ENCODE results near the gene HIF1A.
"Not testable (repeated sequence)": the region's sequence is repeated elsewhere in the genome, so short reads cannot be mapped to it uniquely, and the experiment has no call there.

The HIF1A gene

DNA sequence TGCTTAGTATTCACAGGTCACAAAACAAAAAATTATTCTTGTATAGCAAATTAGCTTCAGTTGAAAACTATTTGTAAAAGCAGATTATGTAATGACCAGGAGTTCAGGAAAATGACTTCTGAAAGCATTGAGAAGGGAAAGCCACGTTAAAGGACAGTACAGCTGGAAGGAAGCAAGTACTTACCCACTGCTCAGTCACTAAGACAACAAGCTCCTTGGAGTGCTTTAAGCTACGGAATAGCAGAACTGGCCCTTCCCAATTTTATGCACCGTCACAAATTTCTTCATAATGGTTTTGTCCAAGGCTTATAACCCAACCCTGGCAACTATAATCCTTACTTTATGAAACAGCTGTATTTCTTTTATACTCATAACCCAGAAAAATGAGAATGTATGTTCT, 54.0 kb downstream of the HIF1A start:
- DNase-seq (ENCODE audit: low read depth), result no peak

DNA sequence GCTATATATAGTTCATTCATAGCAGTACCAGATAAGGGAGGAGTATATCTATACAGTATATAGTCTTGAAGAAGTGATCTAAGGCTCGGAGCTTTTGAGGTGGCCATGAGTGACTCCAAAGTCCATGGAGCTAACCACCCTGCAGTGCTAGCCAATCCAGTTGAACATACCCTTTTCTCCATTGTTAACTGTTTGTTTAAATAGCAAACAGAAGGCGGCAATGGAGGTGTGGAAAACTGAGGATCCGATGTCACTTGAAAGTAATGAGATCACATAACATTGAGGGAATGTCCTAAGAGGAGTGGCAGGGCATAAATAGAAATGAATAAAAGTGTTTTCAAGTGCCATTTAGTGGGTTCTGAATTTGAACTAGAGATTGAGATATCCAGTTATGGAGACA, 54.6 kb downstream of the HIF1A start:
- DNase-seq (ENCODE audit: low read depth), result no peak

DNA sequence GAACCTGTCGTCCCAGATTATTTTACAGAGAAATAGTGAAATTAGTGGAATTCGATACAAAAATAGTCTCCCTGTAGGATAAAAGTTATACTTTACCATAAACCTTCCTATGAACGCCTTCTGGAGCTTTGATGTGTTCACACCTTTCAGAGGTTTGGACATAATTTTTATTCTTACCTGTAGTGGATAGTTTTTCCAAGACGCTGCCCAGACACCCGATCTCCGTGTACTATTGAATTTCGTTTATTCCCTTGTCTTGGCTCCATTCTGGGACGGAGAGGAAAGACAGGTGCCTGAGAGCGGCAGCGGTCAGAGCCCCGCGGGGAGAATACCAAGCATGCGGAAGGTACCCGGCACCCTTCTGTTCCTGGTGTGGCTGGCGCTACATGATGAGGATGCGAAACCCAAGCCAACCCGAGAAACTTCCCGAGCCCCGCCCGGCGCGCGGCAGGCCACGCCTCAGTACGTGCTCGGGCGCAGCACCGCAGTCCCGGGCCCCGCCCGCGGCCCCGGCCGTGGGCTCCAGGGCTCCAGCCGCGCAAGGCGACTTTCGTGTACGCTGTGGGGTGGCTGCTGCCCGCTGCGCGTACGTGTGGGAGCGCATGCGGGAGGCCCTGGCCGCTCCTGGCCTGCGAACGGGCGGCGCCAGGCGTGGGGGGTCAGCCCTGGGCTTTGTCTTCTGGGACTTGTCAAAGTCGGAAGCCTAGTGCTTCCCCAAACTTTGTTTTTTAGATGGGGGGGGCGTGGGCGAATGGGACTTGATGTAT, 55.6 kb downstream of the HIF1A start:
- DNase-seq (ENCODE audit: low read depth), result peak; percentile 45

DNA sequence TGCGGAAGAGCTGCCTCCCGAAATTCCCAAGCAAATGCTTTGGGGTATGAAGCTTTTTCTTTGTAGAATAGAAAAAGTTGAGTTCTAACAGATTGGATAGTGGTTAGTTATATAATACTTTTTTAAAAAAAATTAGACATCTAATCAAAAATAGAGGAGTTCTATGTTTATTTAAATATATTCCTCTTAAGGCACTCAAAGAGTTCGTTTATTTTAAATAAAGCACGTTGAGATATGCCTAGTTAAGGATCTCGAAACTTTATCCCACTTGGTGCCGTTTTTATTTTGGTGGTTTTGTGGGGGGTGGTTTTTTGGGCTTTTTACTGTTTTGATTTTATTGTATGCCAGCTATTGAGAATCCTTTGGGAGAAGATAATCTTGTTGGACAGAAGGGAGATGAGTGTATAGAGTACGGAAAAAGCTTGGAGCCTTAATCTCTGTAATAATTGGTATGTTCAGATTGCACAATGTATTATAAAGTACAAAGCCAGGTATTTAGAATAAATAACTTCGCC, 56.2 kb downstream of the HIF1A start:
- no peak for DNase-seq (ENCODE audit: low read depth)

DNA sequence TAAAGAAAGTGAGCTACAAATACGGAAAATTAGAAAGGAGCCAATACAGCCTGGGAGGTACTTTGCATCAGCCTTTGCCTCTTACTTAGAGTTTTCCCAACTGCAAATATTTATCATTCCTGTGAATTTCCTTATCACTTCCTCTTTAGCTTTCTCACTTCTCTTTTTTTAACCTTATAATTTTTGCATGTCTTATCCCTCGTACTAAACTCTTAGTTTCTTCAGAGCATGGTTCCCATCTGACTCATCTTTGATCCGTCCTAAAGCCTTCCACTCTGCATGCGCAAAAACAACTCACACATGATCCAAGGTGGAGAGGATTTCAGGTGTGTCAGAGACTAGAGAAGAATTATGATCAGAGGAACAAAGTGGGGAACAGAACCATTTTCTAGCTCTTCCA, 57.3 kb downstream of the HIF1A start:
- no peak for DNase-seq (ENCODE audit: low read depth)

DNA sequence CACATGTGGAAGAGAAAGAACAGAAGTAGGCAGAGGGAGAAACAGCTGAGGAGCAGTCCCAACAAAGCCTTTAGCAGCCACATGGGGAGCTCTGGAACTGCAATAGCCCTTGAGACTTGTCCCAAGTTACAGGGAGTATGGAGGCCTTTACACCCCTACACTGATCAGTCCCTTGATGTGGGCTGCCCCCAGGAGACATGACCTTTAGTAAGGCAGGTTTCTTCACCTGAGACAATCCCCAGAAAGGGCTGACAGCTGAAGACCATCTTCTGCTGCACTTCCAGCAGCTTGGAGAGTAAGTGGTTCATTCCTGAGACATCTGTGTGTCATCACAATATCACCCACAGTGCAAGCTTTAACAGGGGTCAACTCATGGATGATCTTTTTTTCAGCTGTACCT, 58.3 kb downstream of the HIF1A start:
- DNase-seq (ENCODE audit: low read depth), result no peak

DNA sequence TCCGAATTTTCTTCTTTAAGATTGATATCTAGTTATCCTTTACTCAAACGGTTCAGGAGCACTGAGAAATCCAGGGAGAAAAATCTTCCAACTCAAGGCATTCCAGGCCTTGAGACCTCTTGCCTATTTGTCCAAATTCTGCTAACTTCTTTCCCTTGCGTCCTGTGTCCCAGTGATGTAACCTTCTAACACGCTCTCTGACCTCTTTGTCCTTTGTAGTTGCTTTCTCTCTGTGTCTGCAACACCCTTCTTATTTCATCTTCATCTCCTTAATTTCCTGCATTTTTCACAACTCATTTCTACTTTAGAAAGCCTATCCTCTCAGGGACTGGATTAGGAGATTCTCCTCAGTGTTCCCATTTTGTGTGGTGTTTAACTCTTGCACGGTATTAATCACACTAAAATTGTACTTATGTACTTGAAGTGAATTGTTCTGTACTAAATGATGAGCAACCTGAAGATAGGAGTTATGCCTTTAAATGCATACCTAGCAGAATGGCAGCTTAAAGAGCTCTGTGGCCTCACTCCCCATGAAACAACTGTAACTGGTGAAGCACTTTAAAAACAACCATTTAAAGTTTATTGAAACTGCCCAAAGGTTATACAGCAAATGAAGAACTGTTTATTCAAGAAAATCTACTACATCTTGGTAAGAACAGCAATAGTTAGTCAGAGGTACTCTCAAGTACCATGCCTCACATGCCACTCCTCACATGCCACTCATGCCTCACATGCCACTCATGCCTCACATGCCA, 59.5 kb downstream of the HIF1A start:
- DNase-seq (ENCODE audit: low read depth), result no peak

DNA sequence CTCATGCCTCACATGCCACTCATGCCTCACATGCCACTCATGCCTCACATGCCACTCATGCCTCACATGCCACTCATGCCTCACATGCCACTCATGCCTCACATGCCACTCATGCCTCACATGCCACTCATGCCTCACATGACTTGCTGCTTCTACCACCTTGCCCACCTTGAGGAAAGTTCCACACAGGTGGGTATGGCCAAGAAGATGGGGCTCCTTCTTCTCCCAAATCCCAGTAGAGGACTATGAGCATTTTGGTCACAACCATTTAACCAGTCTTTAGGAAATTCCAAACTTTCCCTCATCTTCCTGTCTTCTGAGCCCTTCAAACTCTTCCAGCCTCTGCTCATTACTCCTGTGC, 60.0 kb downstream of the HIF1A start:
- DNase-seq (ENCODE audit: low read depth), result not testable (repeated sequence)

DNA sequence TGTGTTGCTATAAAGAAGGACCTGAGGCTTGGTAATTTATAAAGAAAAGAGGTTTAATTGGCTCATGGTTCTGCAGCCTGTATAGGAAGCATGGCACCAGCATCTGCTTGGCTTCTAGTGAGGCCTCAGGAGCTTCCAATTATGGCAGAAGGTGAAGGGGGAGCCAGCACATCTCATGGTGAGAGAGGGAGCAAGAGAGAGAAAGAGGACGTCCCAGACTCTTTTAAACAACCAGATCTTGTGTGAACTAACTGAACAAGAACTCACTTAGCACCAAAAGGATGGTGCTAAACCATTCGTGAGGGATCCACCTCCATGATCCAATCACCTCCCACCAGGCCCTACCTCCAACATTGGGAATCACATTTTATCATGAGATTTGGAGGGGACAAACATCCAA, 60.8 kb downstream of the HIF1A start:
- no peak for DNase-seq (ENCODE audit: low read depth)

DNA sequence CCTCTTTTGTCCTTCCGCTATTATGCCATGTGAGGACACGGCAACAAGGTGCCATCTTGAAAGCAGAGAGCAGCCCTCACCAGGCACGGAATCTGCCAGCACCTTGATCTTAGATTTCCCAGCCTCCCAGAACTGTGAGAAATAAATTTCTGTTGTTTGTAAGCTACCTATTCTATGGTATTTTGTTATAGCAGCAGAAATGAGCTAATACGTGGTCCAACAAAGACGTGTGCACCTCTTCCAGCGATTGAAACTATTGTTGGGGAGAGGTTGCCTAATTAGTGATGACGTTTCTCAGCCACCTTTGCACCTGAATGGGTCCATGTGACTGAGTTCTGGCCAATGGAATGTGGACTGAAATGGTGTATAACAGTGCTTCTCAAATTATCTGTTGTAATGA, 64.6 kb downstream of the HIF1A start:
- no peak for DNase-seq (ENCODE audit: low read depth)

DNA sequence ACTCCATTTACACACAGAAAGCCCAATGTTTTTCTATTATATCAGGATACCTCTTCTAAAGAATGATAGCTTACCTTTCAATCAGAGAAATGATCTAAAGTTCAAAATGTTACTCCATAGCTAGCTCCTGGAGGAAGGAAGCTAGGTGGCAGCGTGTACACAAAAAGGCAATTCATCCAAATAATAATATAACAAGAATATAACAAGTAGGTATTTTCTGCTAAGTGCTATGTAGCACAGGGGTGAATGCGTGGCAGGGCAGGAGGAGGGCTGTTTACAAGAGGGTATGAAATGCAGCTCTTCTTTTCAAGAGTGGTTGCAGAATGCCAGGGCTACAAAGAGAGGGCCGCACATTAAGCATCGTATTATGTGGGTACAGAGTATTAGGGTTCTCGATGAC, 66.2 kb downstream of the HIF1A start:
- no peak for DNase-seq (ENCODE audit: low read depth)

DNA sequence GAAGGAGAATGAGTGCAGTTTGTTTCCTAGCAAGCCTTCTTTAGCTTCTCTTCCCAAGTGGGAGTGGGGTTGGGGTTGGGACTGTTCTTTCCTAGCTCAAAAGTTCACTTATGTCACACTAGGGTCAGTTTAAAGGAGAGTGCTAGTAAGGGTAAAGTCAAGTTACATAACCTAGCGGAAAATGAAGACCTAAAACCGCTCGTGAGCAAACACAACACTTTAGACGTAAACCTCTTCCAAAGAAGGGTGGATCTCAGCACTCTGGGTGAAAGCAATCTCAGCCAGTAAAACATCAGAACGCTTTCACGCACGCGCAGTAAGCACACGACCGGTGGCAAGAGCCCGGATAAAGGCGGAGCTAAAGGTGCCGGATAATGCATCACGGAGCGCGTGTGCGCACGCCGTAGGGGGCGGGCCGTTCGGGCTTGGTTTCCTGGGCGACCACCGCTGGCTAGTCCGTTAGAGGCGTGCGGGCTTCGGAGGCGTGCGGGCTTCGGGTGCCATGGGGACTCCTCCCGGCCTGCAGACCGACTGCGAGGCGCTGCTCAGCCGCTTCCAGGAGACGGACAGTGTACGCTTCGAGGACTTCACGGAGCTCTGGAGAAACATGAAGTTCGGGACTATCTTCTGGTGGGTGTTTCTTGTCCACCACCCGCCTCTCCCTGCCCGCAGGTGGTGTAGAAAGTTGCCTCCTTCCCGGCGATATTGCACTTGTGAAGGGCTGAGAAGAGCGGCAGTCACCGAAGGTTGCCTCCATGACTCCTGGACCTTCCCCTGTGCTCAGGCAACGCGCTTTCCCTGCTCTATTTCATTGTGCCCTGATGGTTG, 66.9 kb downstream of the HIF1A start, which contains the start of gene SNAPC1:
Gene SNAPC1 (plus strand): TSS at position 462 of the 828 bp plus-strand sequence. CDS start 41 bp downstream, at position 503.
- DNase-seq (ENCODE audit: low read depth), result peak; percentile 96

DNA sequence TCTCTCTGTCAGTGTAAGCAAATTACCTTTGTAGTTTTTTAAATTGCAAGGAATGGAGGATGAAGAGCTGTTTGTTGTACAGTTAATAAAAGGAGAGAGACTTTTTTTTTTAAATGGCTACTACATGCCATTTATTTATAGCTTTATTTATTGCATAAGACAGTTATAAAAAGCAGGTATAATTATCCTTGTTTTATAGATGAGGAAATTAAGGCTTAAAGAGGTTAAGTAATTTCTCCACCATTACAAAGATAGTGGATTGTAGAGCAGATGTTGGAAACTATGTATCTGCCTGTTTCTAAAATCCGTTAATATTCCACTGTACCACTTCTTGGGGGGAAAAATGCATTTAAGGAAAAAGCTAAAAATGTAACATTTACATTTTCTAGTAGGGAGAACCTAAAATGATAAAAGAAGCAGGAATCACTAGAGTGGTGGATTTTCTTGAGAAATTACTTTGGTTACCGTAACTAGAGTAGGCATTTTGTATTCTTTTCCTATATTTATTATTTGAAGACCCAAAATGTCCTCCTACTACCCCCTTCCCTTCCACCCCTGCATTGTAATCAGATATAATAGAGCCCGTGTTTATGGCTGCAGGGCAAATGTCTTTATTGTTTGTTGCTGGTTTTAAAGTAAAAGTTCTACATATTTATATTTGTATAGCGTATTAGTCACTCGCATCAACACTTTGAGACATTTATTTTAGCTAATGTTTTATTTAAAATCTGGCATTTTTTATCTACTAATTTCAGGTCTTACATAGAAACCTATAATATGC, 69.2 kb downstream of the HIF1A start:
- no peak for DNase-seq (ENCODE audit: low read depth)

DNA sequence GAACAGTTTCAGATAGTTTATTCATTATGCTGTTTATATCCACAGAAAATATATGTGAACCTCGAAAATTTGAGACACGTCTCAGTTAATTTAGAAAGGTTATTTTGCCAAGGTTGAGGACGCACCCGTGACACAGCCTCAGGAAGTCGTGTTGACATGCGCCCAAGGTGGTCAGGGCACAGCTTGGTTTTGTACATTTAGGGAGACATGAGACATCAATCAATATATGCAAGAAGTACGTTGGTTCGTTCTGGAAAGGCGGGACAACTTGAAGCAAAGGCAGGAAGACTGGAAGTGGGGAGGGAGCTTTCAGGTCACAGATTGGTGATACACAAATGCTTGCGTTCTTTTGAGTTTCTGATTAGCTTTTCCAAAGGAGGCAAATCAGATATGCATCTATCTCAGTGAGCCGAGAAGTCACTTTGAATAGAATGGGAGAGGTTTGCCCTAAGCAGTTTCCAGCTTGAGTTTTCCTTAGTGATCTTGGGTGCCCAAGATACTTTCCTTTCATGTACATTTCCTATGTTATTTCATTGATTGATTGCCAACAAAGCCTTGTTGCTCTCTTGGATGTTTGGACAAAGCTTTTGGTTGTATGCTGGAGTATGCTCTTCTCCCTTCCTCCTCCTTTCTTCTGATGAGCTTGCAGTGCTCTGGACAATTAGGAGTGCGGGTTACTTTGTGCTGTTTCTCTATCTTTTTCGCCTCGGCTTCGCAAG, 70.1 kb downstream of the HIF1A start:
- no peak for DNase-seq (ENCODE audit: low read depth)

DNA sequence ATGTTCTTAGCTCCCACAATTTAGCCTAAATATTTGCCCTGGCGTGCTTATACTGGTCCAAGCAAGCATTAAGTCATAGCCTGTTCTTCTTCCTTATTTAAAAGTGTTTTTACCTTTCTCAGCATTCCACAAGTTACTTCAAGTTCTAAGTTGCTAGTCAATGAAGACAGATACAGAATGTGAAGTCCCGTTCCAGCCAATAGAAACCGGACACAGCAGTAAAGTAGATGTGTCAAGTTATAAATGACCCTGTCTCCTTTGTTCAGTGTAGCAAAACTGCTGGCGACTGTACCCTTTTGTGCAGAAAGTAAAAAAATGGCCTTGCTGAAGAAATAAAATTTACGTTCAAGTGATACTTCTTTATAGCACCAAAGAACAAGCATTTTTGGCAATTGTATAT, 70.8 kb downstream of the HIF1A start:
- DNase-seq (ENCODE audit: low read depth), result no peak

DNA sequence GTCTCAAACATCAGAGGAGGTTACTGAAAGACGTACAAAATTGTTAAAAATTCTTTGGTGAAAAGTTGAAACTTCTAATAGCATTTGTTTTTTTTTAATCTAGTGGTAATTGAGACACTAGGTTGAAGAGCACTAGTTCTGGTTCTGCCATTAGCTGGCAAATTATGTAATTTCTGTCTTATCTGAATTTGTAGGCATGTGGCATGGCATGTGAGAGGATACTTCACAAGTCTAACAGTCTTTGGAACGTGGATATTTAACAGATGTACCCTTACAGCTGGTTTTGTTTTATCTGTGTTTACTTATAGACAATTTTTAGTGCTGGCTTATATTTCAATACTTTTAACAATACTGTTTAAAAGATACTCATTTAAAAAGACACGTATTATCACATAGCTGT, 72.9 kb downstream of the HIF1A start:
- no peak for DNase-seq (ENCODE audit: low read depth)

DNA sequence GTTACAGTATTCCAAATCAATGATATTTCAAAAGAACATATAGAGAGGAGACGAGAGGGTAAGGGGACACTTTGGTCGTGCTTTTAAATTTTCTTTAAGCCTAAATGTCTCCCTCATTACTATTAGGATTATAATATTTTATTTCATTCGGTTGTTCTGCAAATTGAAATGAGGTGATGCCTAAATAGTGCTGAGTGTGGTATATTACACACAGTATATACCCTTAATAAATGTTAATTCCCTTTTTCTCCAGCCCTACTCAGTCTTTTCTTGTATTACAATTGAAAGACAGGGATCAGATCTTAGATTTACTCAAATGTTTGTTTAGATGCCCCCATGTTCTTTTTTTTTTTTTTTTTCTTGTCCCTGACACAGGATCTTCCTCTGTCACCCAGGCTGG, 74.6 kb downstream of the HIF1A start:
- no peak for DNase-seq (ENCODE audit: low read depth)

DNA sequence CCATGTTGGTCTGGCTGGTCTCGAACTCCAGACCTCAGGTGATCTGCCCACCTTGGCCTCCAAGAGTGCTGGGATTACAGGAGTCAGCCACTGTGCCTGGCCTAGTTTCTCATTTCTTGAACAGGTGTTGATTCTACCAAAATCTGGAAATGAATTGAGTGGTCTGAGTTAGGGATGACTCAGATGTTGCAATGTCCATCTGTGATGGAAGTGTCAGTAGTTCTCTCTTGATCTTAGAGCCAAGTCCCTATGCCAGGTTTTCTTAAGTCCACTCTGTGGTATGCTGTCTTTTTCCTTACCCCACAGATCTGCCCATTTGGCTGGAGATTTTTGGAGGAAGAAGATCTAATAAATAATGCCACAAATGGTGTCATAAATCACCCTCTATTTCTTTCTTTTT, 79.5 kb downstream of the HIF1A start:
- no peak for DNase-seq (ENCODE audit: low read depth)

DNA sequence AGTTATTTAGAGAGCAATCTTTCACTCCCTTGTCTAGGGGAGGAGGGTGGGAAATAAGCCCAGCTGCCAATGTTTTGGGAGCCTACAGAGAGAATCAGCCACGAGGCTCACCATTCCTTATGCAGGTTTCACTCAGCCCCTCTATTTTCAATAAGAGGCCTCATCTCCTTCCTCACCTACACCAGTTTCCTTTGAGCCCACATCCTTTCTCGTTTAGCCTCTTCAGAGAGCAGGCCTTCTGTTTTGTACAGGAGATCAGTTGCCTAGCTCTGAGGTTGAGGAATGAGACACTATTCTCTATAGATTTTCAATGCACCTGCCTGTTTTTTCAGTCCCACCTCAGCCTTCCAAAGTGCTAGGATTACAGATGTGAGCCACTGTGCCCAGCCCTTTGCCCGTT, 84.8 kb downstream of the HIF1A start:
- DNase-seq (ENCODE audit: low read depth), result no peak

DNA sequence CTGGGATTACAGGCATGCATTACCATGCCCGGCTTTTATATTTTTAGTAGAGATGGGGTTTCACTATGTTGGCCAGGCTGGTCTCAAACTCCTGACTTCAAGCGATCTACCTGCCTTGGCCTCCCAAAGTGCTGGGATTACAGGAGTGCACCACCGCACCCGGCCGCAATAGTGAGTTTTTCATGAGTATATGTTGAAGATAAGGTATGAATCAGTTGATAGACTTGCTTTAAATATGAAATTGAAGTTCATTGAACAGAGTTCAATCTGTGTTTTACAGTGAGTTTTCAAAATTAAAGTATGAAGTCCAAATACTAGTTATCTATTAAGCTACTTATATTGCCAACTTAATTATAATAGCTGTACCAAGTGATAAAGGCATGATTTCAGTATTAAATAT, 102.0 kb downstream of the HIF1A start:
- no peak for DNase-seq (ENCODE audit: low read depth)
